ENCODE measurements around the gene SPTB. TPM values are rescaled to one million over a fixed set of nuclear protein-coding genes. Genes with fewer than 3 reads are reported as not detected.

The SPTB gene
- total and polyA plus RNA-seq, 5 experiments from 2014 or later: 0.14 TPM; not detected in 4

- DNase-seq (no peak), ATAC-seq (no peak)
- Mint-ChIP-seq H3K9me3 (no peaks in the 10 kb centered on the region), H3K27ac (no peak overlapping the region), H3K4me1 (peaks cover 3 to 8% (median 6%) of the 10 kb centered on the region in 4 donors), H3K36me3 (no peaks in the 10 kb centered on the region), H3K4me3 (no peak overlapping the region), H3K27me3 (peaks cover 0 to 3% (median 0%) of the 10 kb centered on the region in 5 donors)
- POLR2A ChIA-PET: no interaction called here
Observed at GRCh38 chr14:64773046-64773445, 106.7 kb downstream of the SPTB start.

GRCh38 chr14:64772397-64772950 is 107.2 kb downstream of the SPTB start:
- H3K4me3 Mint-ChIP-seq: no peak overlapping the region
- peaks cover 3 to 8% (median 6%) of the 10 kb centered on the region in 4 donors for H3K4me1 Mint-ChIP-seq
- no peak overlapping the region for H3K27ac Mint-ChIP-seq
- no peaks in the 10 kb centered on the region for H3K9me3 Mint-ChIP-seq
- POLR2A ChIA-PET: no interaction called here
- no peaks in the 10 kb centered on the region for H3K36me3 Mint-ChIP-seq
- DNase-seq (no peak), ATAC-seq (no peak)
- H3K27me3 Mint-ChIP-seq: peaks cover 0 to 3% (median 0%) of the 10 kb centered on the region in 5 donors

- Mint-ChIP-seq H3K9me3 (no peaks in the 10 kb centered on the region), H3K4me3 (no peak overlapping the region), H3K36me3 (no peaks in the 10 kb centered on the region), H3K27ac (no peak overlapping the region), H3K27me3 (peaks cover 0 to 3% (median 0%) of the 10 kb centered on the region in 5 donors), H3K4me1 (peaks cover 2 to 8% (median 5%) of the 10 kb centered on the region in 4 donors)
- ATAC-seq: no peak
- POLR2A ChIA-PET: no interaction called here
- no peak for DNase-seq
Observed at GRCh38 chr14:64771161-64771560, 108.5 kb downstream of the SPTB start.

- Mint-ChIP-seq H3K27me3 (peaks cover 0 to 3% (median 0%) of the 10 kb centered on the region in 5 donors), H3K4me1 (peaks cover 2 to 8% (median 5%) of the 10 kb centered on the region in 4 donors), H3K27ac (no peak overlapping the region), H3K9me3 (no peaks in the 10 kb centered on the region), H3K36me3 (no peaks in the 10 kb centered on the region), H3K4me3 (no peak overlapping the region)
- ATAC-seq: no peak
- POLR2A ChIA-PET: no interaction called here
- DNase-seq: no peak
Observed at GRCh38 chr14:64770751-64771150, 109.0 kb downstream of the SPTB start.

GRCh38 chr14:64769096-64770020 is 110.3 kb downstream of the SPTB start:
- Mint-ChIP-seq H3K4me3 (no peak overlapping the region), H3K27me3 (peaks cover 0 to 3% (median 0%) of the 10 kb centered on the region in 5 donors), H3K27ac (no peak overlapping the region), H3K4me1 (peaks cover 2 to 14% (median 9%) of the 10 kb centered on the region in 4 donors), H3K36me3 (no peaks in the 10 kb centered on the region), H3K9me3 (no peaks in the 10 kb centered on the region)
- POLR2A ChIA-PET: no interaction called here
- no peak for DNase-seq
- no peak for ATAC-seq

GRCh38 chr14:64768401-64769095 is 111.2 kb downstream of the SPTB start:
- no peaks in the 10 kb centered on the region for H3K9me3 Mint-ChIP-seq
- no peak overlapping the region for H3K27ac Mint-ChIP-seq
- ATAC-seq (no peak), DNase-seq (no peak)
- H3K27me3 Mint-ChIP-seq: peaks cover 0 to 3% (median 0%) of the 10 kb centered on the region in 5 donors
- POLR2A ChIA-PET: no interaction called here
- peaks cover 2 to 19% (median 13%) of the 10 kb centered on the region in 4 donors for H3K4me1 Mint-ChIP-seq
- H3K36me3 Mint-ChIP-seq: no peaks in the 10 kb centered on the region
- no peak overlapping the region for H3K4me3 Mint-ChIP-seq

- H3K36me3 Mint-ChIP-seq: no peaks in the 10 kb centered on the region
- POLR2A ChIA-PET: no interaction called here
- H3K27ac Mint-ChIP-seq: no peak overlapping the region
- H3K9me3 Mint-ChIP-seq: no peaks in the 10 kb centered on the region
- no peaks in the 10 kb centered on the region for H3K27me3 Mint-ChIP-seq
- H3K4me1 Mint-ChIP-seq: peaks cover 2 to 21% (median 15%) of the 10 kb centered on the region in 4 donors
- H3K4me3 Mint-ChIP-seq: no peak overlapping the region
- DNase-seq: no peak
- ATAC-seq: no peak
Observed at GRCh38 chr14:64767215-64767964, 112.3 kb downstream of the SPTB start.

- Mint-ChIP-seq H3K27ac (no peak overlapping the region), H3K27me3 (peaks cover 0 to 7% (median 0%) of the 10 kb centered on the region in 5 donors), H3K36me3 (no peaks in the 10 kb centered on the region), H3K9me3 (no peaks in the 10 kb centered on the region), H3K4me1 (peaks cover 2 to 28% (median 17%) of the 10 kb centered on the region in 4 donors), H3K4me3 (no peak overlapping the region)
- no peak for ATAC-seq
- no peak for DNase-seq
- POLR2A ChIA-PET: no interaction called here
Observed at GRCh38 chr14:64766430-64767151, 113.1 kb downstream of the SPTB start.

- Mint-ChIP-seq H3K27ac (no peak overlapping the region), H3K4me1 (peaks cover 0 to 29% (median 11%) of the 10 kb centered on the region in 4 donors), H3K4me3 (no peak overlapping the region), H3K9me3 (no peaks in the 10 kb centered on the region), H3K36me3 (no peaks in the 10 kb centered on the region), H3K27me3 (peaks cover 0 to 14% (median 5%) of the 10 kb centered on the region in 5 donors)
- POLR2A ChIA-PET: interaction anchor here (0.6 kb wide), 2 partner anchors 10 to 41 kb away, joined by 3 read pairs; no protein-coding TSS in a partner anchor
- DNase-seq: no peak
- no peak for ATAC-seq
Observed at GRCh38 chr14:64765740-64766302, 113.9 kb downstream of the SPTB start.

- ATAC-seq (peak; percentile 79 to 85), DNase-seq (peak; percentile 34 to 74 (median 54))
- Mint-ChIP-seq H3K9me3 (no peaks in the 10 kb centered on the region), H3K27ac (peak overlapping the region in 1 of 10 donors; percentile 56), H3K4me1 (peaks cover 0 to 34% (median 11%) of the 10 kb centered on the region in 4 donors), H3K36me3 (no peaks in the 10 kb centered on the region), H3K27me3 (peaks cover 0 to 24% (median 6%) of the 10 kb centered on the region in 5 donors), H3K4me3 (peak overlapping the region; percentile 36 to 76 (median 60))
- POLR2A ChIA-PET: interaction anchor here (0.6 kb wide), 2 partner anchors 9 to 40 kb away, joined by 3 read pairs; no protein-coding TSS in a partner anchor
Observed at GRCh38 chr14:64764641-64765520, 114.8 kb downstream of the SPTB start.

Data from naive thymus-derived CD8-positive, alpha-beta T cell (primary cell).